ENCODE results near the gene SESN1.

SESN1 gene

GRCh38 chr6:109069746-109070145, 24.9 kb downstream of the SESN1 start:
- H4K20me1 ChIP-seq, result no peaks in the 10 kb centered on the region
- no peaks in the 10 kb centered on the region for H3K4me1 ChIP-seq
- no peak overlapping the region for H3K27ac ChIP-seq
- no peaks in the 10 kb centered on the region for H3K27me3 ChIP-seq
- H3K9ac ChIP-seq, result no peak overlapping the region
- H3K36me3 ChIP-seq, result no peaks in the 10 kb centered on the region
- no peak overlapping the region for H3K4me3 ChIP-seq
- TF ChIP-seq Cebpa-rat (IDR thresholded peaks at IDR 0.05), result no peak
- no peaks in the 10 kb centered on the region for H3K9me3 ChIP-seq
- H3K4me2 ChIP-seq, result no peak overlapping the region

- Histone ChIP-seq H4K20me1 (no peaks in the 10 kb centered on the region), H3K4me3 (no peak overlapping the region), H3K4me2 (no peak overlapping the region), H3K36me3 (no peaks in the 10 kb centered on the region), H3K27me3 (no peaks in the 10 kb centered on the region), H3K9me3 (no peaks in the 10 kb centered on the region), H3K27ac (no peak overlapping the region), H3K4me1 (peaks cover 12% of the 10 kb centered on the region), H3K9ac (no peak overlapping the region)
- no peak for TF ChIP-seq Cebpa-rat (IDR thresholded peaks at IDR 0.05)
Observed at GRCh38 chr6:109062767-109063352, 31.8 kb downstream of the SESN1 start.

GRCh38 chr6:109062216-109062615, 32.4 kb downstream of the SESN1 start:
- no peaks in the 10 kb centered on the region for H3K36me3 ChIP-seq
- no peaks in the 10 kb centered on the region for H3K27me3 ChIP-seq
- no peak overlapping the region for H3K9ac ChIP-seq
- no peaks in the 10 kb centered on the region for H3K9me3 ChIP-seq
- H3K4me1 ChIP-seq, result peaks cover 12% of the 10 kb centered on the region
- H4K20me1 ChIP-seq, result no peaks in the 10 kb centered on the region
- H3K4me3 ChIP-seq, result no peak overlapping the region
- no peak overlapping the region for H3K27ac ChIP-seq
- no peak overlapping the region for H3K4me2 ChIP-seq
- no peak for TF ChIP-seq Cebpa-rat (IDR thresholded peaks at IDR 0.05)

GRCh38 chr6:109060571-109060970, 34.1 kb downstream of the SESN1 start:
- no peaks in the 10 kb centered on the region for H3K27me3 ChIP-seq
- H3K4me2 ChIP-seq, result no peak overlapping the region
- H3K4me3 ChIP-seq, result no peak overlapping the region
- H4K20me1 ChIP-seq, result no peaks in the 10 kb centered on the region
- H3K27ac ChIP-seq, result no peak overlapping the region
- no peaks in the 10 kb centered on the region for H3K9me3 ChIP-seq
- H3K36me3 ChIP-seq, result no peaks in the 10 kb centered on the region
- TF ChIP-seq Cebpa-rat (IDR thresholded peaks at IDR 0.05), result no peak
- H3K4me1 ChIP-seq, result peaks cover 12% of the 10 kb centered on the region
- no peak overlapping the region for H3K9ac ChIP-seq

- Histone ChIP-seq H3K9ac (no peak overlapping the region), H3K36me3 (no peaks in the 10 kb centered on the region), H3K27ac (no peak overlapping the region), H3K4me2 (peak overlapping the region; percentile 11; the same call in 1 of the 2 replicates), H3K4me1 (peaks cover 12% of the 10 kb centered on the region), H3K4me3 (no peak overlapping the region), H3K27me3 (no peaks in the 10 kb centered on the region), H3K9me3 (no peaks in the 10 kb centered on the region), H4K20me1 (no peaks in the 10 kb centered on the region)
- no peak for TF ChIP-seq Cebpa-rat (IDR thresholded peaks at IDR 0.05)
Observed at GRCh38 chr6:109059571-109060021, 35.0 kb downstream of the SESN1 start.

- TF ChIP-seq Cebpa-rat (IDR thresholded peaks at IDR 0.05), result no peak
- Histone ChIP-seq H3K4me3 (no peak overlapping the region), H3K9me3 (no peaks in the 10 kb centered on the region), H3K36me3 (no peaks in the 10 kb centered on the region), H3K27ac (no peak overlapping the region), H3K9ac (no peak overlapping the region), H3K4me1 (peaks cover 12% of the 10 kb centered on the region), H3K27me3 (no peaks in the 10 kb centered on the region), H3K4me2 (peak overlapping the region; percentile 11; the same call in 1 of the 2 replicates), H4K20me1 (no peaks in the 10 kb centered on the region)
Observed at GRCh38 chr6:109059153-109059552, 35.5 kb downstream of the SESN1 start.

- Histone ChIP-seq H3K9me3 (no peaks in the 10 kb centered on the region), H4K20me1 (no peaks in the 10 kb centered on the region), H3K4me3 (no peak overlapping the region), H3K27me3 (no peaks in the 10 kb centered on the region), H3K9ac (no peak overlapping the region), H3K4me1 (peaks cover 12% of the 10 kb centered on the region), H3K36me3 (no peaks in the 10 kb centered on the region), H3K27ac (no peak overlapping the region), H3K4me2 (no peak overlapping the region)
- no peak for TF ChIP-seq Cebpa-rat (IDR thresholded peaks at IDR 0.05)
Observed at GRCh38 chr6:109058620-109059019, 36.0 kb downstream of the SESN1 start.

GRCh38 chr6:109056661-109057060, 38.0 kb downstream of the SESN1 start:
- Histone ChIP-seq H3K9me3 (no peaks in the 10 kb centered on the region), H3K9ac (no peak overlapping the region), H4K20me1 (no peaks in the 10 kb centered on the region), H3K27me3 (no peaks in the 10 kb centered on the region), H3K4me3 (no peak overlapping the region), H3K36me3 (no peaks in the 10 kb centered on the region), H3K4me2 (no peak overlapping the region), H3K27ac (no peak overlapping the region), H3K4me1 (peaks cover 26% of the 10 kb centered on the region)
- TF ChIP-seq Cebpa-rat (IDR thresholded peaks at IDR 0.05), result no peak

- TF ChIP-seq Cebpa-rat (IDR thresholded peaks at IDR 0.05), result no peak
- no peak overlapping the region for H3K4me2 ChIP-seq
Observed at GRCh38 chr6:109055771-109056235, 38.8 kb downstream of the SESN1 start.

GRCh38 chr6:109053336-109053735, 41.3 kb downstream of the SESN1 start:
- Histone ChIP-seq H3K9me3 (no peaks in the 10 kb centered on the region), H3K4me2 (no peak overlapping the region), H3K9ac (no peak overlapping the region), H3K27ac (no peak overlapping the region), H3K4me3 (no peak overlapping the region), H3K36me3 (no peaks in the 10 kb centered on the region), H4K20me1 (no peaks in the 10 kb centered on the region), H3K27me3 (no peaks in the 10 kb centered on the region), H3K4me1 (peaks cover 14% of the 10 kb centered on the region; the same call in 1 of the 2 replicates)
- no peak for TF ChIP-seq Cebpa-rat (IDR thresholded peaks at IDR 0.05)

More at GRCh38 chr6:109055771-109056235, 38.8 kb downstream of the SESN1 start:
- H3K9me3 ChIP-seq, result no peaks in the 10 kb centered on the region
- H3K36me3 ChIP-seq, result no peaks in the 10 kb centered on the region
- H3K4me3 ChIP-seq, result no peak overlapping the region
- no peak overlapping the region for H3K27ac ChIP-seq
- H3K9ac ChIP-seq, result no peak overlapping the region
- peaks cover 27% of the 10 kb centered on the region for H3K4me1 ChIP-seq
- H4K20me1 ChIP-seq, result no peaks in the 10 kb centered on the region
- no peaks in the 10 kb centered on the region for H3K27me3 ChIP-seq

All from BLaER1 (cell line).